ENCODE results near the gene CMIP. TPM values are rescaled to one million over a fixed set of nuclear protein-coding genes. Genes with fewer than 3 reads are reported as not detected.

The CMIP gene
- total RNA-seq, 1 experiment from 2014 or later: 12.7 TPM

DNA sequence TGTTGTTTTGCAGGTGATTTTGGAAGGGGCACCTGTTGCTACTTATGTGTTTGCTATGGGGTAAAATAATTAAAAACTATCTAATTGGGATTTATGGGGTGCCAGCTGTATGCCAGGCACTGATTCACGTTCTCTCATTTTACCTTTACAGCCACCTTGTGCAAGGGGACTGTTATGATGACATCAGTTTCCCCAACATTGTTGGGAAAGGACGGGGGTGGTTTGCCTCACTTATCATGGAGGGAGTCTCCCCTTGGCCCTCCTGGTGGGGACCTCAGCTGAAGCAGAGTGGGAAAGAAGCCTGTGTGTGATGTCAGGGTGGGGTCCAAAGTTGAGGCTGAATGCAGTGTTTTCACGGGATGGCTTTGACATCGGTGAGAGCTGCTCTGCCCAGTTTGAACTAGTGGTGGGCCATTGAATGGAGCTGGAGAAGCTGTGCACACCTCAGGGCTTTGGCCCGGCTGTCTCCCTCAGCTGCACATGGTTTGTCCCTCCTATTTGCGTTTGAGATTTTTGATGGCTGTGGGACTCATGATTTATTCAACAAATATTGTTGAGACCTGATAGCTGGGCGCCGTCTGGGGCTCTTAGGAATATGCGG is 36.1 kb downstream of the CMIP start:
- peak overlapping the region; percentile 63 for H3K9ac ChIP-seq (ENCODE audit: low read length)
- H3K4me1 ChIP-seq (ENCODE audit: low read length): peaks cover 54% of the 10 kb centered on the region
- H3K27me3 ChIP-seq (ENCODE audit: low read length): no peaks in the 10 kb centered on the region
- H3K9me2 ChIP-seq (replicated peaks; ENCODE audit: insufficient read depth, low read length): no peaks in the 10 kb centered on the region
- H3K27ac ChIP-seq (ENCODE audit: low read length): peak overlapping the region; percentile 89
- H3K4me3 ChIP-seq (ENCODE audit: low read length): peak overlapping the region; percentile 49; the same call in 1 of the 2 replicates
- H3K9me3 ChIP-seq (ENCODE audit: low read length): no peaks in the 10 kb centered on the region
- H3K4me2 ChIP-seq (ENCODE audit: low read depth, low read length, poor library complexity, severe bottlenecking): peak overlapping the region; percentile 70
- peak; percentile 56 for DNase-seq
- no peaks in the 10 kb centered on the region for H3K36me3 ChIP-seq (ENCODE audit: insufficient read depth, low read length)
- H3K79me2 ChIP-seq (ENCODE audit: low read length): no peaks in the 10 kb centered on the region
- H2AFZ ChIP-seq (ENCODE audit: low read length): peak overlapping the region; percentile 50
- no peaks in the 10 kb centered on the region for H4K20me1 ChIP-seq (ENCODE audit: insufficient read depth, low read depth, low read length)

DNA sequence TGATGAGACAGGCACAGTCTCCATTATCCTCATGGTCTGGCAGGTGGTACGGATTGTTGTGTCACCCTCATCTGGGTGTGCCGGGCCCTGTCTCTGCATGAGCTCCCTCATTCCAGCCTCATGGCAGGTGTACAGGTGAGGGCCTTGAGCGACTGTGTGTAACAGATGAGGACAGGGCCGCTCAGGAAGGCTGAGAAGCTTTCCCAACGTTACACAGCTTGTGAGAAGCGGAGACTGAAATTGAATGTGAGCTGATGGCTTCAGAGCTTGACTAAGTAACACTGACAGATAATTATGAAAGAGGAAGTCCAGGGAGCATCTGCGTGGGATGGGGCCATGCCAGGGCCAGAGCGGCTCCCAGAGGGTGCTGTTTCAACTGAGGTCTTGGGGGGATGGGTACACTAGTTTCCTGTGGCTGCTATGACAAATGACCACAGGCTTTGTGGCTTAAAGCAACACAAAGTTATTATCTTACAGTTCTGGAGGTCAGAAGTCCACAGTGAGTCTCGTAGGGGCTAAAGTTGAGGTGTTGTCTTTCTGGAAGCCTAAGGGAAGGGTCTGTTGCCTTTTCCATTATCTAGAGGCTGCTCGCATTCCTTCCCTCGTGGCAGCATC is 36.7 kb downstream of the CMIP start:
- Histone ChIP-seq H3K9ac (ENCODE audit: low read length) (peak overlapping the region; percentile 63), H3K4me2 (ENCODE audit: low read depth, low read length, poor library complexity, severe bottlenecking) (peak overlapping the region; percentile 70), H3K79me2 (ENCODE audit: low read length) (no peaks in the 10 kb centered on the region), H4K20me1 (ENCODE audit: insufficient read depth, low read depth, low read length) (no peaks in the 10 kb centered on the region), H3K9me3 (ENCODE audit: low read length) (no peaks in the 10 kb centered on the region), H3K27me3 (ENCODE audit: low read length) (no peaks in the 10 kb centered on the region), H3K9me2 (replicated peaks; ENCODE audit: insufficient read depth, low read length) (no peaks in the 10 kb centered on the region), H3K36me3 (ENCODE audit: insufficient read depth, low read length) (no peaks in the 10 kb centered on the region), H2AFZ (ENCODE audit: low read length) (peak overlapping the region; percentile 50), H3K4me3 (ENCODE audit: low read length) (peak overlapping the region; percentile 49; the same call in 1 of the 2 replicates), H3K4me1 (ENCODE audit: low read length) (peaks cover 54% of the 10 kb centered on the region), H3K27ac (ENCODE audit: low read length) (peak overlapping the region; percentile 89)
- DNase-seq: peak; percentile 95

DNA sequence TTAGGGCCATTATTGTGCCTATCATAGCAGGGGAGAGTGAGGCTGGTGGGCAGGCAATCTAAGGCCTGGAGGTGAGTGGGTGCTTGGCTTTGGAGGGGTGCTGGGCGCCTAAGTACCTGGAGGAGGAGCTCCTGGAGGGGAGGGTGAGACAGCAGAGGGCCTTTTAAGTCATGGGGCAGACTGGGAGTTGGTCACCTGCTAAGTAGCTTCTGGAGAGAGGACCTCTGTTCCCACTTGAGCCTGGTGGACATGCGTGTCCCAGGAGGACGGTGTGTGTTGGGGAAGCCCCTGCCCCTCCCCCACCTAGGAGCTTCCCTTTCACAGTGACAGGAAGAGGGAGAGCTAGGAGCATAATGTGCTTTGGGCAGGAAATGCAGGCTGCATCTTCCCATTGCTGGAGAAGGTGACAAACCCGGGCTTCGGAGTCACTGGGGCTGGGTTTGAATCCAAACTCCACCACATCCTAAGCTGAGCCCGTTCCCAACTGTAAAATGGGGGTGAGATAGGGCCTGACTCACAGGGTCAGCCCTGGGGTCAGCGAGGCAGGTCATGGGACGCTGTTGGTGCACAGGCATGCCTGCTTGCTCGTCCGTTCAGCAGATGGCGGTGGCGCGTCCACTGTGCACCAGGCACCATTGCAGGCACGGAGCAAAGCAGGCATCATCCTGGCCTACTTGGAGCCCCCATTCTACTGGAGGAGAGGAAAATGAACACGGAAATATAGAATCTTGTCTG is 37.9 kb downstream of the CMIP start:
- H3K27ac ChIP-seq (ENCODE audit: low read length): no peak overlapping the region
- H3K9me2 ChIP-seq (replicated peaks; ENCODE audit: insufficient read depth, low read length): no peaks in the 10 kb centered on the region
- no peak overlapping the region for H2AFZ ChIP-seq (ENCODE audit: low read length)
- no peaks in the 10 kb centered on the region for H3K27me3 ChIP-seq (ENCODE audit: low read length)
- H4K20me1 ChIP-seq (ENCODE audit: insufficient read depth, low read depth, low read length): no peaks in the 10 kb centered on the region
- no peaks in the 10 kb centered on the region for H3K9me3 ChIP-seq (ENCODE audit: low read length)
- DNase-seq: no peak
- H3K36me3 ChIP-seq (ENCODE audit: insufficient read depth, low read length): no peaks in the 10 kb centered on the region
- H3K4me1 ChIP-seq (ENCODE audit: low read length): peaks cover 51% of the 10 kb centered on the region
- H3K79me2 ChIP-seq (ENCODE audit: low read length): no peaks in the 10 kb centered on the region
- H3K9ac ChIP-seq (ENCODE audit: low read length): no peak overlapping the region
- no peak overlapping the region for H3K4me3 ChIP-seq (ENCODE audit: low read length)
- H3K4me2 ChIP-seq (ENCODE audit: low read depth, low read length, poor library complexity, severe bottlenecking): no peak overlapping the region

DNA sequence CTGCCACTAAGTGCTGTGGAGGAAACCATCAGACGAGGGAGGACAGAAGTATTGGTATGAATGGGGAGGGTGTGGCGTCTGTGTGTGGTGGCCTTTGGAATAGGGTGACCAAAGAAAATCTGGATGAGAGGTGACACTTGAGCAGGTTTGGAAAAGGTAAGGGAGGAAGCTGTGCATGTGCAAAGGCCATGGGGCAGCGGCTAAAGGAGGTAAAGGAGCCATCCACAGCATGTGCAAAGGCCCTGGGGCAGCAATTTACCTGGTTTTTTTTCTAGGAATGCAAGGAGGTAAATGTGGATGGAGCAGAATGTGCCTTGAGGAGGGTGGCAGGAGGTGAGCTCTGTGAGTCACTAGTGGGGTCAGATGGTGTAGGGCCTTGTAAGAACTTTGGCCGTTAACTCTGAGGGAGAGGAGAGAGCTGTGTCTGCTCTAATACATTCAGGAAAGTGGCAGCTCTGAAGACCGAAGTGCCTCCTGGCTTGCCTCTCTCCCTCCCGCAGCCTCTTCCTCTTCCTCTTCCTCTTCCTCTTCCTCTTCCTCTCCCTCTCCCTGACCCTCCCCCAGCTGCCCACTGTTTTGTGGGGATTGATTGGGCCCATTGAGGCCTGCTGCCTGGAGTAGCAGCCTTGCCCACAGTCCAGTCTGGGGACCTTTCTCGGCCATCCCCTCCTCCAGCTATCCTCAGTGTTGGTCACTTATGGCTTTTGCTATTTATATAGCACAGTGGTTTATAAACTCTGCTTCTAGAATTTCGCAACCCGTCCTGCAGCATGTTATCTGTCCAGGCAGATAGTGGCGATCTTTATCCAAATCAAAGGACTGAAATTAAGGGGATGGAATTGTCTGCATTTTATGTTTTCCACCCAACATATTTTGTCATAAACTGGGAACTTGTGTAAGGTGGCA is 38.7 kb downstream of the CMIP start:
- Histone ChIP-seq H2AFZ (ENCODE audit: low read length) (no peak overlapping the region), H3K36me3 (ENCODE audit: insufficient read depth, low read length) (no peaks in the 10 kb centered on the region), H3K27me3 (ENCODE audit: low read length) (no peaks in the 10 kb centered on the region), H3K27ac (ENCODE audit: low read length) (no peak overlapping the region), H3K79me2 (ENCODE audit: low read length) (no peaks in the 10 kb centered on the region), H3K9me2 (replicated peaks; ENCODE audit: insufficient read depth, low read length) (no peaks in the 10 kb centered on the region), H3K4me1 (ENCODE audit: low read length) (peaks cover 46% of the 10 kb centered on the region), H3K9me3 (ENCODE audit: low read length) (no peaks in the 10 kb centered on the region), H3K4me3 (ENCODE audit: low read length) (no peak overlapping the region), H3K9ac (ENCODE audit: low read length) (no peak overlapping the region), H4K20me1 (ENCODE audit: insufficient read depth, low read depth, low read length) (0 out of 2 replicates have a peak, but pooled peaks cover under 1% of the 10 kb centered on the region), H3K4me2 (ENCODE audit: low read depth, low read length, poor library complexity, severe bottlenecking) (no peak overlapping the region)
- no peak for DNase-seq

DNA sequence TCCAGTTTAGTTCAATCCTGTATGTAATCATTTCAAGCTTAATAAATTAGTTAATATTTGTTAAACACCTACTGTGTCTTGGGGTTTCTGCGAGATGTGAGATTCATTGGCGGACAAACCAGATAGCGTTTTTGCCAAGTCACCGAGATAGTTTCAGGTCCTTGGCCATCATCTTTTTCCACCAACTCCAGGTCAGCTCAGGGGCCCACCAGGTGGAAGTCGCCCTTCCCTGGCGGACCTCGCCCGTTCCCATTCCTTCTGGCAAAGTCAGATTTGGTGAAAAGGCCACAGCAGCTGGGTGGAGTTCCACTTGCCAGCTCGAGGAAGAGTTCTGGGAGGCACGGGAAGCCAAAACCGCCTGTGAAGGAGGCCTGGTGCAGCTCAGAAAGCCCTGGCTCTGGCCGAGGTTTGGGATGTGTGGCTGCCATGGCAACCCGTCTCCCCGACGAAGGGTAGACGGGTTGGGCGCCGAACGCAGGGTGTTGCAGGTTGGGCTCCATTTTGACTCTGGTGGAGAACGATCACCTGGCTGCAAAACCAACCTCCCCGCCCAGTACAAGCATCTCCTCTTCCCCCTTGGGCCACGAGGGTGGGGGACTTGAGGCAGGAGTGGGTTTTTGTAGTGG is 39.5 kb downstream of the CMIP start:
- Histone ChIP-seq H3K9me3 (ENCODE audit: low read length) (no peaks in the 10 kb centered on the region), H3K4me2 (ENCODE audit: low read depth, low read length, poor library complexity, severe bottlenecking) (no peak overlapping the region), H4K20me1 (ENCODE audit: insufficient read depth, low read depth, low read length) (peaks cover 8% of the 10 kb centered on the region; the same call in 1 of the 2 replicates), H3K79me2 (ENCODE audit: low read length) (no peaks in the 10 kb centered on the region), H3K4me1 (ENCODE audit: low read length) (peaks cover 38% of the 10 kb centered on the region), H3K9me2 (replicated peaks; ENCODE audit: insufficient read depth, low read length) (no peaks in the 10 kb centered on the region), H2AFZ (ENCODE audit: low read length) (no peak overlapping the region), H3K27me3 (ENCODE audit: low read length) (no peaks in the 10 kb centered on the region), H3K4me3 (ENCODE audit: low read length) (no peak overlapping the region), H3K36me3 (ENCODE audit: insufficient read depth, low read length) (no peaks in the 10 kb centered on the region), H3K9ac (ENCODE audit: low read length) (no peak overlapping the region), H3K27ac (ENCODE audit: low read length) (no peak overlapping the region)
- no peak for DNase-seq

DNA sequence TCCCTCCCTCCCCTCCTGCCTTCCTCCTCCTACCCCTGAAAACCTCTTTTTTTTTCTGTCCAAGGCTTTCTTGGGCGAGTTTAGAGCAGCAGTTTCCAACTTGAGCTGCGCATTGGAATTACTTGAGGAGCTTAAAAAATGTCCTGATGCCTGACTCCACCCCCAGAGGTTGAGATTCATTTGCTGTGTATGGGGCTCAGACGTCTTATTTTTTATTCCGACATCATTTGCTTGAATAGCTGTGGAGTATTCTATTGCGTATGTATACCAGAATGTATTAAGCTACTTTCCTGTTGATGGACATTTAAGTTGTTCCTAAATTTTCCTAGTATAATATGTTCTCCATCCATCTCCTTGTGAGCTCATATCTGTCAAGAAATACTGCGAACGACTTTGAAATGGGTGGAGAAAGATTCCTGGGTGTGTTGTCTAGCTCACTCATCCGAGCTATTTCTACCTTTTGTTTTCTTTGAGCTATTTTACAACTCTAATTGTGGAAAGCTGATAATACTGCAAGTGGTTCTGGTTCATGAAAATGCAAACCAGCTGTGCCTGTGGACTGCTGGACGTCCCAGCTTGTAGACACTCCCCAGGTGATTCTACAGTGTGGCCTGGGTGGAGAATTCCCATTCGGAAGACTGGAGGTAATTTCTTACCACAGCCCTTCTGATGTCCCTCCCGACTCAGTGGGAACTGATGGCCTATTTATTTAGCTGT is 40.5 kb downstream of the CMIP start:
- no peak for DNase-seq
- Histone ChIP-seq H3K9me3 (ENCODE audit: low read length) (no peaks in the 10 kb centered on the region), H3K79me2 (ENCODE audit: low read length) (no peaks in the 10 kb centered on the region), H2AFZ (ENCODE audit: low read length) (no peak overlapping the region), H3K4me2 (ENCODE audit: low read depth, low read length, poor library complexity, severe bottlenecking) (no peak overlapping the region), H4K20me1 (ENCODE audit: insufficient read depth, low read depth, low read length) (peaks cover 18% of the 10 kb centered on the region; the same call in 1 of the 2 replicates), H3K4me3 (ENCODE audit: low read length) (no peak overlapping the region), H3K4me1 (ENCODE audit: low read length) (peaks cover 36% of the 10 kb centered on the region), H3K36me3 (ENCODE audit: insufficient read depth, low read length) (no peaks in the 10 kb centered on the region), H3K9me2 (replicated peaks; ENCODE audit: insufficient read depth, low read length) (no peaks in the 10 kb centered on the region), H3K9ac (ENCODE audit: low read length) (no peak overlapping the region), H3K27ac (ENCODE audit: low read length) (no peak overlapping the region), H3K27me3 (ENCODE audit: low read length) (no peaks in the 10 kb centered on the region)

DNA sequence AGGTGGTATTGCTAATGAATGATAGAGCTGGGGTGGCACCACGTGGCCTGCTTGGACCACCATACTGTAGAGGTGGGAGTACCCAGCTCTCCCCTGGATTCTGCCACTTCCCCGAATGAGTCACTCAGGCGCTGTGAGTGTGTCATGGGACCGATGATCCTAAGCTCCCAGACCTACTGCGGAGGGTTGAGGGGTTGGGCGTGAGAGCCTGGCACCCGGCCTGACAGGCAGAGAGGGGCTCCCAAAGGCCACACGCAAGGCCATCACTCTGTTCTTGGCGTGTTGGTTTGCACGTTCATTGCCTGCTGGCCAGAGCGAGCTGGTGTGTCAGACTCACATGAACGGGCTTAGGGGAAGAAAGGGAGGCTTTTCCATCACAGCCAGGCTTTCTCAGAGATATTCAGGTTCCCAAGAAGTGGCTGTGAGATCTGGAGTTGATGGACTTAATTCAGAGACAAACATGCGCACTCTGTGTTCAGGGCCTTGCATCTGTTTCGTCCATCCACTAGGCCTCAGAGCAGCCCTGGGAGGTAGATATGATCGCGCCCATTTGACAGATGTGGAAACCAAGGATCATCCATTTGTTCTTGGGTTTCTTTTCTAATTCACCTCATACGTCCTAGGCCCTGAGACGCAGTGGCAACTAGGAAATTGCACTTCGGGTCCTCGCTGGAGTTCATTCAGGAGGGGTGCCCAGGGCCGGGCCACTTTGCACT is 41.4 kb downstream of the CMIP start:
- H3K79me2 ChIP-seq (ENCODE audit: low read length): no peaks in the 10 kb centered on the region
- H3K36me3 ChIP-seq (ENCODE audit: insufficient read depth, low read length): no peaks in the 10 kb centered on the region
- H3K9me2 ChIP-seq (replicated peaks; ENCODE audit: insufficient read depth, low read length): no peaks in the 10 kb centered on the region
- H3K9me3 ChIP-seq (ENCODE audit: low read length): no peaks in the 10 kb centered on the region
- H3K27ac ChIP-seq (ENCODE audit: low read length): no peak overlapping the region
- H3K9ac ChIP-seq (ENCODE audit: low read length): no peak overlapping the region
- H3K4me2 ChIP-seq (ENCODE audit: low read depth, low read length, poor library complexity, severe bottlenecking): no peak overlapping the region
- DNase-seq: no peak
- peaks cover 29% of the 10 kb centered on the region for H3K4me1 ChIP-seq (ENCODE audit: low read length)
- peaks cover 23% of the 10 kb centered on the region; the same call in 1 of the 2 replicates for H4K20me1 ChIP-seq (ENCODE audit: insufficient read depth, low read depth, low read length)
- no peak overlapping the region for H2AFZ ChIP-seq (ENCODE audit: low read length)
- H3K4me3 ChIP-seq (ENCODE audit: low read length): no peak overlapping the region
- no peaks in the 10 kb centered on the region for H3K27me3 ChIP-seq (ENCODE audit: low read length)
